Measurements from ENCODE around the gene SLCO3A1.

SLCO3A1 gene

DNA sequence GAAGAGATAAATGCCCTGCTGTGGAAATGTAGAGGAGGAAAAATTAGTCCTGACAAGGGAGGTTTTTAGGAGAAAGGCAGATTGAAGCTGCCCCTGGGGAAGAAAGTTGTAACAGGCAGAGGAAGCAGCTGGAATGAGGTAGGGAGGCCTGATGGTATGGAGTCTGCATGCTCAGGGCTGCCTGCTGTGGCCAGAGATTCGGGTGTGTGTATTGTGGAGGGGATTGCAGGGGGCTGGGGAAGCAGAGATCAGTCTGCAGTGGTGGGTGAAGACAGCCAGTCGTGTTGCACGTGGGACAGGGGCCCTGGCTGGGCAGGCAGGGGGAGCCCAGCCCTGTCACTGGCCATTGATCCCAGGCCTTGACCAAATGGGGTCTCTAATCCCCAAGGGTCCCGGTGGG lies 96.5 kb downstream of the SLCO3A1 start:
- H3K23ac ChIP-seq (ENCODE audit: low read length) = no peak overlapping the region
- no peak overlapping the region for H3K4me2 ChIP-seq (ENCODE audit: low read length)
- no CpG with 5 or more reads among the region's 4 CpGs for WGBS (ENCODE audit: extremely low coverage, insufficient coverage, insufficient read length)
- no peak overlapping the region for H4K8ac ChIP-seq (ENCODE audit: low read depth, low read length)
- H2BK12ac ChIP-seq (ENCODE audit: low read length) = no peak overlapping the region
- H4K91ac ChIP-seq (ENCODE audit: low read depth, low read length) = no peak overlapping the region
- no peaks in the 10 kb centered on the region for H3K36me3 ChIP-seq (ENCODE audit: control insufficient read depth in 1 of 2, insufficient read depth in 2 of 2, low read length in 2 of 2)
- H3K14ac ChIP-seq (ENCODE audit: low read length) = no peak overlapping the region
- no peak overlapping the region for H3K4ac ChIP-seq (ENCODE audit: low read depth, low read length)
- no peaks in the 10 kb centered on the region for H3K9me3 ChIP-seq (ENCODE audit: insufficient read depth, low read depth, low read length)
- H2AFZ ChIP-seq (ENCODE audit: insufficient read depth, low read length, poor library complexity) = no peak overlapping the region
- no peak overlapping the region for H3K27ac ChIP-seq (ENCODE audit: low read depth, low read length)
- DNase-seq = no peak
- no peak overlapping the region for H2BK5ac ChIP-seq (ENCODE audit: low read depth, low read length, poor library complexity)
- H4K12ac ChIP-seq (ENCODE audit: low read depth, low read length) = no peak overlapping the region
- H3K9ac ChIP-seq (ENCODE audit: low read length) = no peak overlapping the region
- H3K4me1 ChIP-seq (ENCODE audit: control insufficient read depth in 1 of 2, insufficient read depth in 2 of 2, low read length in 2 of 2) = peaks cover 4 to 8% of the 10 kb centered on the region in 2 experiments
- no peak overlapping the region for H3K18ac ChIP-seq (ENCODE audit: low read length)
- no peak overlapping the region for H2BK120ac ChIP-seq (ENCODE audit: insufficient read depth, low read length, poor library complexity)
- H3K79me1 ChIP-seq (ENCODE audit: low read length) = peaks cover 2% of the 10 kb centered on the region
- no peak overlapping the region for H3K4me3 ChIP-seq (ENCODE audit: low read depth, low read length)
- H3K27me3 ChIP-seq (ENCODE audit: insufficient read depth, low read length) = no peaks in the 10 kb centered on the region
- no peaks in the 10 kb centered on the region for H3K79me2 ChIP-seq (ENCODE audit: control insufficient read depth, insufficient read depth, low read length, poor library complexity)
- no peak overlapping the region for H2AK5ac ChIP-seq (ENCODE audit: low read length)

DNA sequence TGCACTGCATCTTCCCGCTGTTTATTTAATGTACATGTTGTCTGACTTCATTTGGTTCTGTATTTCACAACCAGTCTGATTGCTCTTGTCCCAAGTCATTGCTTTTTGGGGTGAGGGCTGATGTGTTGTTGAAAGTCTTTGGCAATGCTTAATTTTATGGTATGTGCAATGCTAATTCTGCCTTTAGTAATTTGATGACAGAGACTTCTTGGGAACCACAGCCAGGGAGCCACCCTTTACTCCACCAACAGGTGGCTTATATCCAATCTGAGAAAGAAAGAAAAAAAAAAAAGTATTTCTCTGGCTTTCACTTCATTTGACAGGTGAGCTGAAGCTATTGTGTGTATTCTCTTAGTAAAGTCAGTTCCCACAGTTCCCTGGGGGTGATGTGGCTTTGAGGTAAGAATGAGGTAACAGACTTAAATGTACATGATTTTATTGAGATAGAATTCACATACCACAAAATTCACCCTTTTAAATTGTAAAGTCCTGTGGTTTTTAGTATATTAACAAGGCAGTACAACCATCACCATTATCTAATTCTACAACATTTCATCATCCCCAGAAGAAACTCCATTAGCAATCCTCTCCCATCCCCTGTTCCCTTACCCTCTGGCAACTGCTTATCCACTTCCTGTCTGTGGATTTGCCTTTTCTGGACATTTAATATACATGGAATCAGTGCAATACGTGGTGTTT lies 97.3 kb downstream of the SLCO3A1 start:
- Histone ChIP-seq H3K27me3 (ENCODE audit: insufficient read depth, low read length) (no peaks in the 10 kb centered on the region), H4K8ac (ENCODE audit: low read depth, low read length) (no peak overlapping the region), H3K4me2 (ENCODE audit: low read length) (no peak overlapping the region), H2BK5ac (ENCODE audit: low read depth, low read length, poor library complexity) (no peak overlapping the region), H3K9ac (ENCODE audit: low read length) (no peak overlapping the region), H3K18ac (ENCODE audit: low read length) (no peak overlapping the region), H2BK12ac (ENCODE audit: low read length) (no peak overlapping the region), H4K91ac (ENCODE audit: low read depth, low read length) (no peak overlapping the region), H3K4me3 (ENCODE audit: low read depth, low read length) (no peak overlapping the region), H3K79me2 (ENCODE audit: control insufficient read depth, insufficient read depth, low read length, poor library complexity) (no peaks in the 10 kb centered on the region), H3K23ac (ENCODE audit: low read length) (no peak overlapping the region), H3K27ac (ENCODE audit: low read depth, low read length) (no peak overlapping the region), H2AK5ac (ENCODE audit: low read length) (no peak overlapping the region), H3K4ac (ENCODE audit: low read depth, low read length) (no peak overlapping the region), H3K4me1 (ENCODE audit: control insufficient read depth in 1 of 2, insufficient read depth in 2 of 2, low read length in 2 of 2) (peaks cover 4 to 8% of the 10 kb centered on the region in 2 experiments), H3K79me1 (ENCODE audit: low read length) (peaks cover 2% of the 10 kb centered on the region), H2BK120ac (ENCODE audit: insufficient read depth, low read length, poor library complexity) (no peak overlapping the region), H3K36me3 (ENCODE audit: control insufficient read depth in 1 of 2, insufficient read depth in 2 of 2, low read length in 2 of 2) (no peaks in the 10 kb centered on the region), H3K14ac (ENCODE audit: low read length) (no peak overlapping the region), H4K12ac (ENCODE audit: low read depth, low read length) (no peak overlapping the region), H2AFZ (ENCODE audit: insufficient read depth, low read length, poor library complexity) (no peak overlapping the region), H3K9me3 (ENCODE audit: insufficient read depth, low read depth, low read length) (no peaks in the 10 kb centered on the region)
- no peak for DNase-seq
- WGBS (ENCODE audit: extremely low coverage, insufficient coverage, insufficient read length) = no CpG with 5 or more reads among the region's 2 CpGs

DNA sequence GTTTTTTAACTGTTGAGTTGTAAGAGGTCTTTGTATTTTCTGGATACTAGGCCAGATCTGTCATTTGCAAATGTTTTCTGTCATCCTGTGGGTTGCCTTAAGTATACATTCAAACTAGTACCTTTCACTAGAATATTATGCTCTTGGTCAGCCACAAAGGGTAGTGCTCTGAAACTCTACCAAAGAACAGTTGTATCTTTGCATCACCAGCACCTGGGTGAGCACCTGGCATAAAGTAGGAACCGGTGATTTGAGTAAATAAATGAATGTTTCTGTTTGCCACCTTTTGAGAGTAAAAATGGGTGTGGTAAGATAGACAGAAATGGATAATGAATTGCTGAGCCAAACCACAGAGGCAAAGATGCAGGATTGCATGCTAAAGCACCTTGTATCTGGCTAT lies 98.7 kb downstream of the SLCO3A1 start:
- H3K18ac ChIP-seq (ENCODE audit: low read length) = no peak overlapping the region
- no peaks in the 10 kb centered on the region for H3K9me3 ChIP-seq (ENCODE audit: insufficient read depth, low read depth, low read length)
- no peak overlapping the region for H3K4me3 ChIP-seq (ENCODE audit: low read depth, low read length)
- peaks cover 5% of the 10 kb centered on the region for H3K79me1 ChIP-seq (ENCODE audit: low read length)
- H2BK5ac ChIP-seq (ENCODE audit: low read depth, low read length, poor library complexity) = no peak overlapping the region
- no peak overlapping the region for H2BK12ac ChIP-seq (ENCODE audit: low read length)
- H3K23ac ChIP-seq (ENCODE audit: low read length) = no peak overlapping the region
- H3K27me3 ChIP-seq (ENCODE audit: insufficient read depth, low read length) = no peaks in the 10 kb centered on the region
- no peak overlapping the region for H3K27ac ChIP-seq (ENCODE audit: low read depth, low read length)
- H4K8ac ChIP-seq (ENCODE audit: low read depth, low read length) = no peak overlapping the region
- no CpG with 5 or more reads among the region's 1 CpG for WGBS (ENCODE audit: extremely low coverage, insufficient coverage, insufficient read length)
- no peak overlapping the region for H3K9ac ChIP-seq (ENCODE audit: low read length)
- H3K4ac ChIP-seq (ENCODE audit: low read depth, low read length) = no peak overlapping the region
- H2AFZ ChIP-seq (ENCODE audit: insufficient read depth, low read length, poor library complexity) = no peak overlapping the region
- H3K14ac ChIP-seq (ENCODE audit: low read length) = no peak overlapping the region
- no peak overlapping the region for H4K12ac ChIP-seq (ENCODE audit: low read depth, low read length)
- H3K79me2 ChIP-seq (ENCODE audit: control insufficient read depth, insufficient read depth, low read length, poor library complexity) = no peaks in the 10 kb centered on the region
- H3K4me2 ChIP-seq (ENCODE audit: low read length) = no peak overlapping the region
- no peak for DNase-seq
- H2BK120ac ChIP-seq (ENCODE audit: insufficient read depth, low read length, poor library complexity) = no peak overlapping the region
- no peak overlapping the region for H4K91ac ChIP-seq (ENCODE audit: low read depth, low read length)
- peaks cover 4 to 8% of the 10 kb centered on the region in 2 experiments for H3K4me1 ChIP-seq (ENCODE audit: control insufficient read depth in 1 of 2, insufficient read depth in 2 of 2, low read length in 2 of 2)
- no peaks in the 10 kb centered on the region for H3K36me3 ChIP-seq (ENCODE audit: control insufficient read depth in 1 of 2, insufficient read depth in 2 of 2, low read length in 2 of 2)
- no peak overlapping the region for H2AK5ac ChIP-seq (ENCODE audit: low read length)

DNA sequence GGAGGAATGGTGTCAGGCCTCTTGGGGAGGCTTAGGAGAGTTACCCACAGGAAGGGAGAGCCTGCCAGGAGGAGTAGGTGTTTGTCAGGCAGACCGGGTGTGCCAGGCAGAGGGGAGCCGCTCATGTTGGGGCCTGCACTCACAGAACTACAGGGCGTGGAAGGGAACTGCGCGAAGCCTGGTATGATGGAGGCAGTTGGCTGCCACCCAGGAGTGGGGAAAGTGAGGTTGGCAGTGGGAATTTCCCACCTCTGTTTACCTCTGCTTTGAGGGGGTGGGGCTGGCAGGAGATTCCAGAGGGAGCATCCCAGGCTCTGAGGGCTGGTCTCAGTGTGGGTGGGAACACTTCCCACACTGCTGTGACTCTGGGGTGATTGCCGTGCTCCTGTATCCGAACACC lies 99.9 kb downstream of the SLCO3A1 start:
- no CpG with 5 or more reads among the region's 7 CpGs for WGBS (ENCODE audit: extremely low coverage, insufficient coverage, insufficient read length)
- no peak overlapping the region for H2AK5ac ChIP-seq (ENCODE audit: low read length)
- no peak for DNase-seq

More for the DNA sequence above, 99.9 kb downstream of the SLCO3A1 start:
- no peaks in the 10 kb centered on the region for H3K36me3 ChIP-seq (ENCODE audit: control insufficient read depth in 1 of 2, insufficient read depth in 2 of 2, low read length in 2 of 2)
- H3K14ac ChIP-seq (ENCODE audit: low read length) = no peak overlapping the region
- H4K8ac ChIP-seq (ENCODE audit: low read depth, low read length) = no peak overlapping the region
- H2BK5ac ChIP-seq (ENCODE audit: low read depth, low read length, poor library complexity) = no peak overlapping the region
- H2BK120ac ChIP-seq (ENCODE audit: insufficient read depth, low read length, poor library complexity) = no peak overlapping the region
- no peak overlapping the region for H3K18ac ChIP-seq (ENCODE audit: low read length)
- no peak overlapping the region for H4K91ac ChIP-seq (ENCODE audit: low read depth, low read length)
- H3K4me3 ChIP-seq (ENCODE audit: low read depth, low read length) = no peak overlapping the region
- H3K4ac ChIP-seq (ENCODE audit: low read depth, low read length) = no peak overlapping the region
- no peak overlapping the region for H3K9ac ChIP-seq (ENCODE audit: low read length)
- H3K27ac ChIP-seq (ENCODE audit: low read depth, low read length) = no peak overlapping the region
- H3K4me1 ChIP-seq (ENCODE audit: control insufficient read depth in 1 of 2, insufficient read depth in 2 of 2, low read length in 2 of 2) = peaks cover 0 to 2% of the 10 kb centered on the region in 2 experiments
- peaks cover 5% of the 10 kb centered on the region for H3K79me1 ChIP-seq (ENCODE audit: low read length)
- H3K27me3 ChIP-seq (ENCODE audit: insufficient read depth, low read length) = no peaks in the 10 kb centered on the region
- H3K79me2 ChIP-seq (ENCODE audit: control insufficient read depth, insufficient read depth, low read length, poor library complexity) = no peaks in the 10 kb centered on the region
- no peaks in the 10 kb centered on the region for H3K9me3 ChIP-seq (ENCODE audit: insufficient read depth, low read depth, low read length)
- no peak overlapping the region for H2AFZ ChIP-seq (ENCODE audit: insufficient read depth, low read length, poor library complexity)
- no peak overlapping the region for H2BK12ac ChIP-seq (ENCODE audit: low read length)
- no peak overlapping the region for H4K12ac ChIP-seq (ENCODE audit: low read depth, low read length)
- H3K4me2 ChIP-seq (ENCODE audit: low read length) = no peak overlapping the region
- no peak overlapping the region for H3K23ac ChIP-seq (ENCODE audit: low read length)
